Measurements from ENCODE around the gene PEBP1.

PEBP1 gene

GRCh38 chr12:118190266-118190665 lies 54.3 kb downstream of the PEBP1 start:
- DNase-seq: peak in 40 of 58 donors; percentile 1 to 73 (median 25)

- DNase-seq: no peak
These were observed 57.6 kb downstream of the PEBP1 start for GRCh38 chr12:118193477-118193876.

GRCh38 chr12:118193958-118194357 lies 58.0 kb downstream of the PEBP1 start:
- DNase-seq: peak in 1 of 58 donors; percentile 4
